Measurements from ENCODE around the gene CFAP20. TPM values are rescaled to one million over a fixed set of nuclear protein-coding genes. Genes with fewer than 3 reads are reported as not detected.

Gene CFAP20
- total RNA-seq, 4 donors from 2014 or later = 12.5 to 31.2 (median 23.5) TPM

GRCh38 chr16:58070585-58070984 is 58.6 kb downstream of the CFAP20 start:
- TF ChIP-seq, protein P1, sequence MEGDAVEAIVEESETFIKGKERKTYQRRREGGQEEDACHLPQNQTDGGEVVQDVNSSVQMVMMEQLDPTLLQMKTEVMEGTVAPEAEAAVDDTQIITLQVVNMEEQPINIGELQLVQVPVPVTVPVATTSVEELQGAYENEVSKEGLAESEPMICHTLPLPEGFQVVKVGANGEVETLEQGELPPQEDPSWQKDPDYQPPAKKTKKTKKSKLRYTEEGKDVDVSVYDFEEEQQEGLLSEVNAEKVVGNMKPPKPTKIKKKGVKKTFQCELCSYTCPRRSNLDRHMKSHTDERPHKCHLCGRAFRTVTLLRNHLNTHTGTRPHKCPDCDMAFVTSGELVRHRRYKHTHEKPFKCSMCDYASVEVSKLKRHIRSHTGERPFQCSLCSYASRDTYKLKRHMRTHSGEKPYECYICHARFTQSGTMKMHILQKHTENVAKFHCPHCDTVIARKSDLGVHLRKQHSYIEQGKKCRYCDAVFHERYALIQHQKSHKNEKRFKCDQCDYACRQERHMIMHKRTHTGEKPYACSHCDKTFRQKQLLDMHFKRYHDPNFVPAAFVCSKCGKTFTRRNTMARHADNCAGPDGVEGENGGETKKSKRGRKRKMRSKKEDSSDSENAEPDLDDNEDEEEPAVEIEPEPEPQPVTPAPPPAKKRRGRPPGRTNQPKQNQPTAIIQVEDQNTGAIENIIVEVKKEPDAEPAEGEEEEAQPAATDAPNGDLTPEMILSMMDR (IDR thresholded peaks at IDR 0.05) = no peak
- TF ChIP-seq EP300 (IDR thresholded peaks at IDR 0.05) (no peak), POLR2A (IDR thresholded peaks at IDR 0.05; ENCODE audit: low read depth) (no peak), POLR2AphosphoS5 (IDR thresholded peaks at IDR 0.05) (no peak)
- no peaks in the 10 kb centered on the region for H3K36me3 ChIP-seq
- no peak overlapping the region for H3K27ac ChIP-seq (replicated peaks in 1 of 4)
- 98% methylated on average over 4 of the region's 4 CpGs for WGBS
- intact Hi-C loops (cut with DNase I) = no loop called here
- DNase-seq (ENCODE audit: extremely low spot score) = no peak
- H3K4me1 ChIP-seq = no peaks in the 10 kb centered on the region
- H3K4me3 ChIP-seq = no peak overlapping the region
- no peaks in the 10 kb centered on the region for H3K27me3 ChIP-seq
- H3K9me3 ChIP-seq = peaks cover 0 to 3% (median 0%) of the 10 kb centered on the region in 4 donors

Small RNA genes within 50 kb of the gene (small RNA-seq; reads per million reads assigned to genes)
- gene RF00019 = 0 reads per million in 3 donors

Other genes starting within 250 kb of the CFAP20 start
- gene CNGB1, start 158.3 kb downstream of the CFAP20 start, total RNA-seq = under 1 TPM; under 0.01 to 0.97 (median 0.31) TPM
- 10 to 100 TPM in 2 of 4 donors, 1 to 10 TPM in 2; 7.1 to 20.9 (median 12.8) TPM for gene ZNF319, start 128.7 kb downstream of the CFAP20 start, total RNA-seq
- gene USB1, start 128.0 kb downstream of the CFAP20 start, total RNA-seq = 10 to 100 TPM; 31.5 to 51.1 (median 33.3) TPM
- gene MMP15, start 103.6 kb downstream of the CFAP20 start, total RNA-seq = 10 to 100 TPM in 2 of 4 donors, 1 to 10 TPM in 2; 3.8 to 16.3 (median 8.7) TPM
- gene CSNK2A2, start 68.7 kb upstream of the CFAP20 start, total RNA-seq = 10 to 100 TPM; 37.1 to 56.5 (median 42.7) TPM
- not detected for gene PRSS54, start 165.6 kb upstream of the CFAP20 start, total RNA-seq

All from esophagus muscularis mucosa (tissue), 4 donors.